GM12874 (cell line): ENCODE results near the gene GRM5.

ENCODE experiments used
- TF ChIP-seq, protein P1 (sequence below): IDR thresholded peaks from 2 replicates; pipeline ENCODE4 v1.5.1; 2011; ENCODE audit warnings: low read depth, mild to moderate bottlenecking, control low read depth, low read length, moderate library complexity; ENCODE audit not compliant: insufficient read depth

GRM5 gene

DNA sequence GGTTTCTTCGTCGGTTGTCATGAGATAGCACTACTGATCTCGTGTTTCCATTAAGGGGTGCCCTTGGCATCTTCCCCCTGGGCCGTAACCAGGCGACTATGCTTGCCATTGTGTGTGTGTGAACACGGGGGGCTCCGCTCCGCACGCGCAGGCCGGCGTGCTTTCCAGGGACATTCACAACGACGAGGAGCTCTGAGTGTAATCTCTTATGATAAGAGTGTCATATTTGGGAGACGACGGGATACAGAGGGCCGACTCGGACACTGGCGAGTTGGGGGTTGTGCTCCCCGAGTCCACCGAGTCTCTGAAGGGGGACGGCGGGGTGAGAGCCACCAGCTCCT, 557.4 kb downstream of the GRM5 start:
- TF ChIP-seq, protein P1, sequence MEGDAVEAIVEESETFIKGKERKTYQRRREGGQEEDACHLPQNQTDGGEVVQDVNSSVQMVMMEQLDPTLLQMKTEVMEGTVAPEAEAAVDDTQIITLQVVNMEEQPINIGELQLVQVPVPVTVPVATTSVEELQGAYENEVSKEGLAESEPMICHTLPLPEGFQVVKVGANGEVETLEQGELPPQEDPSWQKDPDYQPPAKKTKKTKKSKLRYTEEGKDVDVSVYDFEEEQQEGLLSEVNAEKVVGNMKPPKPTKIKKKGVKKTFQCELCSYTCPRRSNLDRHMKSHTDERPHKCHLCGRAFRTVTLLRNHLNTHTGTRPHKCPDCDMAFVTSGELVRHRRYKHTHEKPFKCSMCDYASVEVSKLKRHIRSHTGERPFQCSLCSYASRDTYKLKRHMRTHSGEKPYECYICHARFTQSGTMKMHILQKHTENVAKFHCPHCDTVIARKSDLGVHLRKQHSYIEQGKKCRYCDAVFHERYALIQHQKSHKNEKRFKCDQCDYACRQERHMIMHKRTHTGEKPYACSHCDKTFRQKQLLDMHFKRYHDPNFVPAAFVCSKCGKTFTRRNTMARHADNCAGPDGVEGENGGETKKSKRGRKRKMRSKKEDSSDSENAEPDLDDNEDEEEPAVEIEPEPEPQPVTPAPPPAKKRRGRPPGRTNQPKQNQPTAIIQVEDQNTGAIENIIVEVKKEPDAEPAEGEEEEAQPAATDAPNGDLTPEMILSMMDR, result no peak

DNA sequence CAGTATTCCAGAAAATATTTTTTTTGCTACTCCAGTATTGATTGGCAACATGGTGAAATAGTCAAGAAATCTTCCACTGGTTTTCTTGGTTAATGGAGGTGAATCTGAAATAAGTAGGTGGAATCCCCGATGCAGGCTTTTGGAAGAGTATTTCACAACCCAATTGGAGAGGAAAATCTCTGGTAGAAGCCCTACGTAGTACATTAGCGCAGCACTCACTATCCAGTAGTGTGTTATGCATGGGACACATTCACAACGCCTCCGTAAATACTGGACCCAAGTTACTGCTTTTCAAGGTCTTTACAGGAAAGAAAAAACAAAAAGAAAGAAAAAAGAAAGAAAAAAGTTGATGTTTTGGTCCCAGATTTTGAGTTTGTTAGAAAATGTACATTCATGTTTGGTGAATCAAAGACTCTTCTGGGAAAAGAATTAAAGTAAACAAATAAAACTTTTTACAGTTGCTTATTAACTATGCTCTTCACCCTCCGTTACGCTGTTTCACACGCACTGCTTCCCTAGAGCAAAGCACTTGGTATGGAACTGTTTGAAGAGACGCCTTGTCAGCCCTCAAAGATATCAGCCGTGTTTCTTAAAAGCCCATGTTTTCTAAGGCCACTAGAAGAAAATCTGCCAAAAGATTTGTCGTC, 557.9 kb downstream of the GRM5 start:
- TF ChIP-seq, protein P1, result no peak

DNA sequence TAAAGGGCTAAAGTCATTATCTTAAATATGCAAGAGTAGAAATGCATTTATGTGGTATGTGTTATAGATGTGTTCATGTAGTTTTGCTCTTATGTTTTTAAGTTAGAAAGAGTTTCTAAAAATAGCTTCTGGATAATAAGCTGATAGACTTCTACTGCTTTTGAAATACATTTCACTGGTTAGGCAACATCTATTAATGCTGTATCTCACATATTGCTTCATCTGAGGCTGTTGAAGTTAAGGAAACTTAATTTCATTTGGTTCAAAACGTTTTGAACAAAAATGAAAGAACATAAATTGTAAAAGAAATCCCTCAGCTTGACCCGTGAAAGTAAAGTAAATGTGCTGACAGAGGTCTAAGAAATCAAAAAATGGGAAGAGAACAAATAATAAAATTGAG, 564.2 kb downstream of the GRM5 start:
- TF ChIP-seq, protein P1, result no peak

DNA sequence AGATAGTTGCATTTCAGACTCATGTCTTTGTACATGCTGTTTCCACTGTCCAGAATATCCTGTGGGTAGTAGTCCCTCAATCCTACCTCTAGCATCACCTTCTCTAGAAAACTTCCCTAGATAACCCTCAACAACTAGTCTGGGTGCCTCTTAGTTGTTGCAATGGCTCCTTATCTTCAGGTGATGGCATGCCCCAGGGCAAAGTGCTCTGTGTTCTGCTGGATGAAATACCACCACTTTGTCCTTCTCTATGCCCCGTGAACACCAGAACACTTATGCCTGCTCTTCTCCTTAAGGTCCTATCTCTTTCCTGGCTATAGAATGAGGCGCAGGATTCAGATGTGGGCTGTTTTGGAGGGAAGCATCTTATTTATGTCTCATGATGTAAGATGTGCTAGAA, 569.9 kb downstream of the GRM5 start:
- TF ChIP-seq, protein P1, result no peak

DNA sequence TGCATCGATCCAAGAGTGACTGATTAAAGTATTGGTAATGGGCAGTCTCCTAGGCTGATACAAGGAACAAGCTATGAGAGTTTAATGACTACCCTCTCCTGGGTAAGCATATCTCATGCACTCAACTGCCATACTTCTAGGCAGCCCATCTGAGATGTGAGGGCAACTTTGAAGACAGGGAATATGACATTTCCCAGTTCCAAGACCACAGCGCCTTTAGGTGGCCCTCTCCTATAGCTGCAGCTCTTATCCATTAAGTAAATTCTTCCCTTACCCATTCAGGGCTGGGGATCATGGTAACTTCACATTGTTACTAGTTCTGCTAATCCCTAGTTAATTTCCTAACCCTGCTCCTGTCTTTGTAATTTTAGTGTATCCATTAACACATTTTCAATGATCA, 570.9 kb downstream of the GRM5 start:
- TF ChIP-seq, protein P1, result no peak

DNA sequence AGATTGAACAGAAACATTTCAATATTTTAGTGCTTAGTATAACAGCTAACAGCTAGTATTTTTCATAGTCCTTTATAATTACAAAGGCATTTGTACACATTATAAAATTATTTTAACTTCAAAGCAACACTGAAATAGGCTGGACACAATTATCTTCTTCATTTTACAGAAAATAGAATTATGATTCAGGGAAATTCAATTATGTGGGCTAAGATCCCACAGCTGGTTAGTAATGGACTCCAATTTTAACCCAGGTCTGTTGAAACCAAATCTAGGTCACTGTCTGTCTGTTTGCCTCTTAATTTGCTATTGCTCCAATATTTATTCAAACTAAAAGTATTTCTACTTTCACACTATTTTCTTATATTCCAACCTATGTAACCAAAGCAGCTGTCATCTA, 574.1 kb downstream of the GRM5 start:
- TF ChIP-seq, protein P1, result no peak

DNA sequence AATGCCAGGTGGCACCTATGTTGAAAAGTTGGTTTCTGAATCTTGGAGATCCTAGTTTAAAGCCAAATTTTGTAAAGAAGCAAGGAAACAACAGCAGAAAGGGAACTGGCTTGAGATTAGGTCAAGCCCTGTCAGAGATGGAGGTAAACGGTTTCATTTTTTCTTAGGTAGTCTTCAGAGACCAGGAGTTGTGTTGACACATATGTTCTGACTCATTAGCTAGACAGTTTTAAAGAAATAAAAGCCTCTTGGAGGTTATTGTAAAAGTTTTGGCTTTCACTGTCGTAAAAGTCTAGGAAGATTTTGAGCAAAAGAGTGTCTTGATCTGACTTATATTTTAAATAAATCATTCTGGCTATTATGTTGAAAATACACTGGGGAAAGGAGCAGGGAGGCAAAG, 576.8 kb downstream of the GRM5 start:
- TF ChIP-seq, protein P1, result no peak
